BJ (cell line): ENCODE data around the gene BLVRB. TPM values are rescaled to one million over a fixed set of nuclear protein-coding genes. Genes with fewer than 3 reads are reported as not detected.
"Not testable (repeated sequence)": the region's sequence is repeated elsewhere in the genome, so short reads cannot be mapped to it uniquely, and the experiment has no call there.

Experiments used
- CTCF ChIA-PET: fragments of 350-600 bp; formaldehyde crosslinking; extraction: SDS; loops from one replicate; lab custom pipeline; 2021; ENCODE audit warnings: antibody characterized with exemption, inconsistent platforms; lab: Yijun Ruan, JAX
- POLR2A ChIA-PET: fragments of 300-600 bp; sonication (Branson Sonifier 250); formaldehyde crosslinking; extraction: SDS; loops from one replicate; lab custom pipeline; 2021; ENCODE audit warnings: antibody characterized with exemption; lab: Charles Lee
- DNase-seq: peaks from one replicate; pipeline ENCODE4 v3.0.0-alpha.2; 2011; ENCODE audit warnings: low read depth
- H3K27me3 ChIP-seq: 2 replicates; pipeline ENCODE4 v1.6.0; 2011; ENCODE audit warnings: low read length; ENCODE audit not compliant: control insufficient read depth, insufficient read depth
- H3K36me3 ChIP-seq: 2 replicates; pipeline ENCODE4 v1.5.1; 2011; ENCODE audit warnings: low read length; ENCODE audit not compliant: control insufficient read depth, insufficient read depth
- H3K4me3 ChIP-seq: 2 replicates; pipeline ENCODE4 v1.5.1; 2011; ENCODE audit warnings: low read depth, mild to moderate bottlenecking, control low read depth, low read length
- polyA plus RNA-seq: library from polyadenylated mRNA; depleted of rRNA; stranded (reverse); fragments of >200 nt; gene quantifications from 2 replicates; pipeline ENCODE4 v1.2.3, GENCODE V29; 2011
- TF ChIP-seq, protein P1 (sequence below): IDR thresholded peaks from 2 replicates; pipeline ENCODE4 v1.5.1; 2011; ENCODE audit warnings: low read depth, mild to moderate bottlenecking, control low read depth, inconsistent platforms, low read length, moderate library complexity; ENCODE audit not compliant: insufficient read depth

BLVRB gene
- polyA plus RNA-seq, 1 experiment, result 71.4 TPM

DNA sequence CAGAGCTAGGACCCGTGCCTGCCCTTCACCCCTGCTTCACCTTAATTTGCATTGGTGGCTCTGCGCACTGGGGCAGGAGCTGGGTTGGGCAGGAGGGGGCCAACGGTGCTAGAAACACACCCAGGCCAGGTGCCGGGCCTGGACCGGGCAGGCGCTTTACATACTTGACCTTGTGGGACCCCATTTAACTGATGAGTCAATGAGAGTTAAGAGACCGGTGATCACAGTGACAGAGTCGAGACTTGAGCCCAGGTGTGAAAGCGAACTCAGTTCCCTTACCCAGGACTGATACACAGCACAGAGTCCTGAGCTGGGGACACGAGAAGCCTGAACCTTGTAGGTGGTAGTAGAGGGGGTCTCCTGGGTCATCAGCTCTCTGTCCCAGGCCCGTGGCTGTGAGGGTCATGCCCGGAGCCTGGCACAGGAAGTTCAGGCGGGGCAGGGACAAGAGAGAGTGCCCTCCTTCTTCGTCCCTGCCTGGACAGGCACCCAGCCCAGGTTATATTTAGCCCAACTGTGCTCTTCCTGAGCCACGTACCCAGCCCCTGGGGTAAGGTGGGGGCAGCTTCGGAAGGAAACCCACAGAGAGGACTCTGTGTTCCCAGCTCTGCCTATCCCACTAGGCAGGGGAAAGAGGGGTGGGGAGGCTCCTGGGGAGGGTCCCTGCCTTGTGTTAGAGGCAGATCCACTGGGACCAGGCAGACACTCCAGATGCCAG is 54.3 kb downstream of the BLVRB start:
- Histone ChIP-seq H3K36me3 (no peaks in the 10 kb centered on the region), H3K4me3 (no peak overlapping the region), H3K27me3 (no peaks in the 10 kb centered on the region)
- ChIA-PET CTCF (interaction anchor here (2.7 to 2.9 kb wide), 2 partner anchors 9 to 13 kb away, joined by 7 to 20 read pairs; no protein-coding TSS in a partner anchor), POLR2A (no interaction called here)
- DNase-seq, result no peak
- TF ChIP-seq, protein P1, sequence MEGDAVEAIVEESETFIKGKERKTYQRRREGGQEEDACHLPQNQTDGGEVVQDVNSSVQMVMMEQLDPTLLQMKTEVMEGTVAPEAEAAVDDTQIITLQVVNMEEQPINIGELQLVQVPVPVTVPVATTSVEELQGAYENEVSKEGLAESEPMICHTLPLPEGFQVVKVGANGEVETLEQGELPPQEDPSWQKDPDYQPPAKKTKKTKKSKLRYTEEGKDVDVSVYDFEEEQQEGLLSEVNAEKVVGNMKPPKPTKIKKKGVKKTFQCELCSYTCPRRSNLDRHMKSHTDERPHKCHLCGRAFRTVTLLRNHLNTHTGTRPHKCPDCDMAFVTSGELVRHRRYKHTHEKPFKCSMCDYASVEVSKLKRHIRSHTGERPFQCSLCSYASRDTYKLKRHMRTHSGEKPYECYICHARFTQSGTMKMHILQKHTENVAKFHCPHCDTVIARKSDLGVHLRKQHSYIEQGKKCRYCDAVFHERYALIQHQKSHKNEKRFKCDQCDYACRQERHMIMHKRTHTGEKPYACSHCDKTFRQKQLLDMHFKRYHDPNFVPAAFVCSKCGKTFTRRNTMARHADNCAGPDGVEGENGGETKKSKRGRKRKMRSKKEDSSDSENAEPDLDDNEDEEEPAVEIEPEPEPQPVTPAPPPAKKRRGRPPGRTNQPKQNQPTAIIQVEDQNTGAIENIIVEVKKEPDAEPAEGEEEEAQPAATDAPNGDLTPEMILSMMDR, result no peak

DNA sequence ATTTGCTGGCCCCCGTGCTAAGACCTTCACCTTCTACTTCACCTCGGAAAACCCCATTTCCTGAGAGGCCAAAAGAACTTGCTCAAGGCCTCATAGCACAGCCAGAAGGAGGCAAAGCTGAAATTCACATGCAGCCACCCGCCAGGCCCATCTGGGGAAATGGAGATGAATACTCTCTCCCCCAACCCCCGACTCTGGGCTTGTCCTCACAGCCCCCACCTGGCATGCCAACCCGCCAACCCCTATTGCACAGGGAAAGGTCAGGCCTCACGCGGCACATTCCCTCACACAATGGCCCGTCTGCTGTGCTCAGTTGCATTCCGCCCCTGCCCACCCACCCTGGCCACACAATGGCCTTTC is 55.5 kb downstream of the BLVRB start:
- no peak for DNase-seq
- H3K4me3 ChIP-seq, result no peak overlapping the region
- ChIA-PET CTCF (interaction anchor here (1.2 kb wide), 1 partner anchor 10 kb away, joined by 3 read pairs; no protein-coding TSS in a partner anchor), POLR2A (no interaction called here)
- H3K36me3 ChIP-seq, result no peaks in the 10 kb centered on the region
- TF ChIP-seq, protein P1, result no peak
- no peaks in the 10 kb centered on the region for H3K27me3 ChIP-seq

DNA sequence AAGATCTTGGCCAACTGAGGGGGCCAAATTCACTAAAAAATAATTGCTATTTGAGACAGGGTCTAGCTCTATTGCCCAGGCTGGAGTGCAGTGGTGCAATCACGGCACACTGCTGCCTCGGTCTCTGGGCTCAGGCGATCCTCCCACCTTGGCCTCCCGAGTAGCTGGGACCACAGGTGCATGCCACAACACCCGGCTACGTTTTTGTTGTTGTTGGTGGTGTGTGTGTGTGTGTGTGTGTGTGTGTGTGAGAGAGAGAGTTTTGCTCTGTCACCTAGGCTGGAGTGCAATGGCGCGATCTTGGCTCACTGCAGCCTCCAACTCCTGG is 57.0 kb downstream of the BLVRB start:
- H3K27me3 ChIP-seq, POLR2A ChIA-PET, H3K4me3 ChIP-seq, H3K36me3 ChIP-seq, DNase-seq: not testable (repeated sequence)
- CTCF ChIA-PET, result interaction anchor here (1.2 to 2.3 kb wide), 2 partner anchors 12 kb away, joined by 3 to 15 read pairs; no protein-coding TSS in a partner anchor

DNA sequence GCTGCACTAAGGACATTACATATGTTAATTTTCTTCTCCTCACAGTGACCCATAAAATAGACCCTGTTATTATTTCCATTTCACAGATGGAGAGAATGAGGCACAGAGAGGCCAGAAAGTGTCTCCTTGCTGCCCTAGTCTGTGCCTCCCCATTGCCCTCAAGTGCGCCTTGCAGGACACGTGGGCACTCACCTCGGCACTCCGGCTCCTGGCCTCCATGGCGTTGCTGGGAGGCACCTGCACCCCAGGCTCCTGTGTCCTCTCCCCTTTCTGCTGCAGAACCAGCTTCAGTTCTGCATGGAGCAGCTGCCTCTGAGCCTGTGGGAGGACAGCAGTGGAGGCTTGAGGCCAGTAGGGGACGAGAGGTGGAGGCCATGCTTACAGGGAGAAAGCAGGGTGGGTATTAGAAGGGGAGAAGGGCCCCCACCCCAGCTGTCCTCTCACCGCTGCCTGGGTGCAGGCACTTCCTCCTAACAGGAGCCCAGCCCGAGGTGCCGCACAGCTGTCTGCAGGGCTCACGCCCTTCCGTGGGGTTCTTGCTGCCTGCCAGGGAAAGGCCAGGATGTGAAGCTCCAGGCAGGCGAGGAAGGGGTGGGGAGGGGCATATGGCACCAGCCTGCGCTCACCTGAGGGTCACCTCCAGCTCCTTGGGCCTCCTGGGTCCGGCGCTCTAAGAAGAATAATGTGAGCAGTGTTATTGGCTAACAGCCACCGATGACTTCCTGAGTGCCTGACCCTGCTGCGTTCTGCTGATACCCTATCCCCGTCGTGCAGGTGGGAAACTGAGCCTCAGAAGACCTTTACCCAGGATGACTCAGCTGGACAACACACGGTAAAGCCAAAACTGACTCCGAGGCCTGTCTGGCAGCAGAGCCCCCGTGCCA is 57.6 kb downstream of the BLVRB start:
- H3K36me3 ChIP-seq, result no peaks in the 10 kb centered on the region
- ChIA-PET POLR2A (no interaction called here), CTCF (interaction anchor here (2.3 kb wide), 1 partner anchor 13 kb away, joined by 15 read pairs; no protein-coding TSS in a partner anchor)
- H3K27me3 ChIP-seq, result no peaks in the 10 kb centered on the region
- H3K4me3 ChIP-seq, result no peak overlapping the region
- DNase-seq, result no peak
- TF ChIP-seq, protein P1, result no peak

DNA sequence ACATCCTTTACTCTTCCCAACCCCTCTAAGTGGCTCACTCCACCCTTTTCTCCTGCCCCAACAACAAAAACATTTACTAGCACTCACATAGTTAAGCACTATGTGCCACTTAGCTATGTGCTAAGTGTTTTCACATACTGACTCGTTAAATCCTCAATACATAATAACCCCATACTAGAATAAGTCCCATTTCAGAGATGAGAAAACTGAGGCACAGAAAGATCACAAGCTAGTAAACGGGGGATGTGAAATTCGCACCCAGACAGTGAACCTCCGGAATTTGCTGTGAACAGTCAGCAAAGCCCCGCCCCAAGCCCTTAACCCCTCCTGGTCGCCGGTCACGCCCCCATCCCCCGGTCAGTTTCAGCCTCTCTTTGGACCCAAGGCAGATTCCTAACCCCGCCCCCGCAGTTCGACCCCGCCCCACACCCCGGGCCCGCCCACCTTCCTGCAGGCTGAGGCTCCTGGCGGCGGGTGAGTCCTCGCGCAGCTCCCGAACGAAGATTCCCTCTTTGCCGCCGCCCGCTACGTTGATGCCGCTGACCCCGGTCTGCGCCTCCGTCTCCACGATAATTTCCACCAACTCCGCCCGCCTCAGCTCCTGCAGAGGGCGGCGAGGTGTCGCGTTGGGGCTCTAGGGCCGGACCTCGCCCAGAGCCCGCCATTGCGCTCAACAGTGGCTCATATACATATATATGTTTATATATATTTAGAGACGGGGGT is 62.1 kb downstream of the BLVRB start:
- CTCF ChIA-PET, result interaction anchor here (1.1 to 2.4 kb wide), 3 partner anchors 16 to 231 kb away, joined by 5 to 15 read pairs (median 6); no protein-coding TSS in a partner anchor
- Histone ChIP-seq H3K4me3 (peak overlapping the region; percentile 57), H3K36me3 (no peaks in the 10 kb centered on the region), H3K27me3 (no peaks in the 10 kb centered on the region)
- DNase-seq, result peak; percentile 49
- TF ChIP-seq, protein P1, result 0 out of 2 replicates have a peak, but pooled peaks have one; percentile 4
- POLR2A ChIA-PET, result interaction anchor here (1.1 kb wide), 1 partner anchor 23 kb away, joined by 3 read pairs; the partner anchor contains the start of gene SERTAD1
